WTC11 (cell line): ENCODE measurements around the gene THOC2. TPM values are rescaled to one million over a fixed set of nuclear protein-coding genes. Genes with fewer than 3 reads are reported as not detected.
"Not testable (repeated sequence)": the region's sequence is repeated elsewhere in the genome, so short reads cannot be mapped to it uniquely, and the experiment has no call there.

Experiments
- ATAC-seq: fragments of 200-7000 bp; cut with Tn5 transposase; 2 replicates; pipeline ENCODE4 v1.10.0; 2021; ENCODE audit warnings: mild to moderate bottlenecking, moderate library complexity
- CTCF ChIA-PET: fragments of 300-600 bp; sonication (Branson Sonifier 250); formaldehyde crosslinking; loops from one replicate; lab custom pipeline; 2021; ENCODE audit warnings: antibody characterized with exemption; lab: Charles Lee
- POLR2A ChIA-PET: fragments of 350-600 bp; sonication (Branson Sonifier 250); formaldehyde crosslinking; loops from one replicate; lab custom pipeline; 2021; ENCODE audit warnings: antibody characterized with exemption; lab: Charles Lee
- DNase-seq: peaks from one replicate; pipeline ENCODE4 v3.0.0; 2021; ENCODE audit warnings: low spot score
- H3K27ac Mint-ChIP-seq: 2 replicates; pipeline ENCODE4 v1.8.0; 2021; ENCODE audit warnings: mixed read lengths
- H3K27me3 Mint-ChIP-seq: 2 replicates; pipeline ENCODE4 v1.8.0; 2021; ENCODE audit warnings: low read depth, mild to moderate bottlenecking, moderate library complexity, mixed read lengths
- H3K36me3 Mint-ChIP-seq: 2 replicates; pipeline ENCODE4 v1.8.0; 2021; ENCODE audit warnings: mixed read lengths
- H3K4me1 Mint-ChIP-seq: 2 replicates; pipeline ENCODE4 v1.8.0; 2022; ENCODE audit warnings: mixed read lengths
- H3K4me3 Mint-ChIP-seq: 2 replicates; pipeline ENCODE4 v1.8.0; 2021; ENCODE audit warnings: mild to moderate bottlenecking, moderate library complexity, mixed read lengths
- H3K9me3 Mint-ChIP-seq: 2 replicates; pipeline ENCODE4 v1.8.0; 2021; ENCODE audit warnings: mixed read lengths
- ESRRA ChIP-seq: sonication (generic); formaldehyde crosslinking; IDR thresholded peaks from 2 replicates; pipeline ENCODE4 v1.8.1; 2022; ENCODE audit warnings: mild to moderate bottlenecking, missing genetic modification reagents, borderline replicate concordance
- IRF2 ChIP-seq: sonication (generic); formaldehyde crosslinking; IDR thresholded peaks from 2 replicates; pipeline ENCODE4 v1.8.0; 2022; ENCODE audit warnings: low read depth, missing genetic modification reagents, borderline replicate concordance
- JAZF1 ChIP-seq: fragments of 250-450 bp; sonication (Bioruptor Pico); IDR thresholded peaks from 2 replicates; pipeline ENCODE4 v1.9.0; 2021; ENCODE audit warnings: moderate library complexity, mild to moderate bottlenecking, inconsistent platforms
- KAT7 ChIP-seq: sonication (generic); formaldehyde crosslinking; IDR thresholded peaks from 2 replicates; pipeline ENCODE4 v1.8.1; 2023; ENCODE audit warnings: missing genetic modification reagents, mild to moderate bottlenecking, borderline replicate concordance
- RELA ChIP-seq: sonication (generic); formaldehyde crosslinking; IDR thresholded peaks from 2 replicates; pipeline ENCODE4 v1.8.1; 2022; ENCODE audit warnings: missing genetic modification reagents, mild to moderate bottlenecking, borderline replicate concordance
- SMAD3 ChIP-seq: sonication (generic); formaldehyde crosslinking; IDR thresholded peaks from 2 replicates; pipeline ENCODE4 v1.8.0; 2022; ENCODE audit warnings: missing genetic modification reagents, mild to moderate bottlenecking, borderline replicate concordance
- SMAD4 ChIP-seq: sonication (generic); formaldehyde crosslinking; IDR thresholded peaks from 2 replicates; pipeline ENCODE4 v1.8.0; 2022; ENCODE audit warnings: mild to moderate bottlenecking, missing genetic modification reagents
- SOX15 ChIP-seq: fragments of 250-450 bp; sonication (Bioruptor Pico); IDR thresholded peaks from 2 replicates; pipeline ENCODE4 v1.9.0; 2021; ENCODE audit warnings: mild to moderate bottlenecking
- TEAD4 ChIP-seq: sonication (generic); formaldehyde crosslinking; IDR thresholded peaks from 2 replicates; pipeline ENCODE4 v1.8.0; 2022; ENCODE audit warnings: mild to moderate bottlenecking, missing genetic modification reagents
- ZNF219 ChIP-seq: sonication (generic); formaldehyde crosslinking; IDR thresholded peaks from 2 replicates; pipeline ENCODE4 v1.8.0; 2023; ENCODE audit warnings: missing genetic modification reagents, mild to moderate bottlenecking, borderline replicate concordance
- ZNF232 ChIP-seq: sonication (generic); formaldehyde crosslinking; IDR thresholded peaks from 2 replicates; pipeline ENCODE4 v1.8.0; 2022; ENCODE audit warnings: mild to moderate bottlenecking, missing genetic modification reagents
- ZNF263 ChIP-seq: sonication (generic); formaldehyde crosslinking; IDR thresholded peaks from 2 replicates; pipeline ENCODE4 v1.8.1; 2022; ENCODE audit warnings: low read depth, mild to moderate bottlenecking, moderate library complexity, missing genetic modification reagents
- ZNF416 ChIP-seq: fragments of 250-450 bp; sonication (Bioruptor Pico); IDR thresholded peaks from 2 replicates; pipeline ENCODE4 v1.9.0; 2021; ENCODE audit warnings: mild to moderate bottlenecking, inconsistent platforms
- total RNA-seq: library from RNA; stranded (reverse); gene quantifications from 3 replicates; pipeline ENCODE4 v1.2.3, GENCODE V29; 2021
- TF ChIP-seq, protein P1 (sequence below): fragments of 250-450 bp; sonication (Bioruptor Pico); IDR thresholded peaks from 2 replicates; pipeline ENCODE4 v1.9.0; 2021; ENCODE audit warnings: mild to moderate bottlenecking, borderline replicate concordance
- TF ChIP-seq, protein P2 (sequence below): sonication (generic); formaldehyde crosslinking; IDR thresholded peaks from 2 replicates; pipeline ENCODE4 v1.8.1; 2023; ENCODE audit warnings: mild to moderate bottlenecking, missing genetic modification reagents, moderate library complexity
- TF ChIP-seq, protein P3 (sequence below): sonication (generic); formaldehyde crosslinking; IDR thresholded peaks from 2 replicates; pipeline ENCODE4 v1.8.1; 2023; ENCODE audit warnings: mild to moderate bottlenecking, missing genetic modification reagents, moderate library complexity
- TF ChIP-seq, protein P4 (sequence below): sonication (generic); formaldehyde crosslinking; IDR thresholded peaks from 2 replicates; pipeline ENCODE4 v1.8.0; 2022; ENCODE audit warnings: mild to moderate bottlenecking, missing genetic modification reagents
- TF ChIP-seq, protein P5 (sequence below): sonication (generic); formaldehyde crosslinking; IDR thresholded peaks from 2 replicates; pipeline ENCODE4 v1.8.1; 2023; ENCODE audit warnings: mild to moderate bottlenecking, missing genetic modification reagents
- TF ChIP-seq, protein P6 (sequence below): fragments of 200-600 bp; IDR thresholded peaks from 2 replicates; pipeline ENCODE4 v1.8.0; 2022; ENCODE audit warnings: antibody characterized with exemption
- TF ChIP-seq, protein P7 (sequence below): sonication (generic); formaldehyde crosslinking; IDR thresholded peaks from 2 replicates; pipeline ENCODE4 v1.8.1; 2022; ENCODE audit warnings: low read depth, missing genetic modification reagents, borderline replicate concordance
- TF ChIP-seq, protein P8 (sequence below): fragments of 250-450 bp; sonication (Bioruptor Pico); IDR thresholded peaks from 2 replicates; pipeline ENCODE4 v1.9.0; 2021; ENCODE audit warnings: mild to moderate bottlenecking

Gene THOC2
- total RNA-seq, 1 experiment from 2014 or later, result 66.1 TPM

DNA sequence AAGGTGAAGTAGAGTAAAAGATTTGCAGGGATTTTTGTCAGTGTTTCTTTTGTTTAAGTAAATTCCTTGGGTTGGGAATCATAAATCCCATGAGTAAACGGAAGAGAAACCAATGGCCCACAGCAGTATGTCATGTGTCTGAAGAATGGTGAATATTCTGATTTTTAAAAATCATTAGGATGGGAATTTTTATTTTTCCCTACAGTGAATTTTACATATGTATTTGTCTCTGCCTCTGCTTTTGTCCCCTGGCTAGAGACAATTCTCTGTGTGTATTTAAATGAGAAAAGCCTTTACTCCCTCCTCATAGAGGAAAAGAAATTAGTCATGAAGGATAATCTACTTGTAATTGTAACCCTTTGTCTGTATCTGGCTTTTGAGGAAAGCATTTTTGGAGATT lies 152.1 kb downstream of the THOC2 start (continued):
- TF ChIP-seq, protein P1, sequence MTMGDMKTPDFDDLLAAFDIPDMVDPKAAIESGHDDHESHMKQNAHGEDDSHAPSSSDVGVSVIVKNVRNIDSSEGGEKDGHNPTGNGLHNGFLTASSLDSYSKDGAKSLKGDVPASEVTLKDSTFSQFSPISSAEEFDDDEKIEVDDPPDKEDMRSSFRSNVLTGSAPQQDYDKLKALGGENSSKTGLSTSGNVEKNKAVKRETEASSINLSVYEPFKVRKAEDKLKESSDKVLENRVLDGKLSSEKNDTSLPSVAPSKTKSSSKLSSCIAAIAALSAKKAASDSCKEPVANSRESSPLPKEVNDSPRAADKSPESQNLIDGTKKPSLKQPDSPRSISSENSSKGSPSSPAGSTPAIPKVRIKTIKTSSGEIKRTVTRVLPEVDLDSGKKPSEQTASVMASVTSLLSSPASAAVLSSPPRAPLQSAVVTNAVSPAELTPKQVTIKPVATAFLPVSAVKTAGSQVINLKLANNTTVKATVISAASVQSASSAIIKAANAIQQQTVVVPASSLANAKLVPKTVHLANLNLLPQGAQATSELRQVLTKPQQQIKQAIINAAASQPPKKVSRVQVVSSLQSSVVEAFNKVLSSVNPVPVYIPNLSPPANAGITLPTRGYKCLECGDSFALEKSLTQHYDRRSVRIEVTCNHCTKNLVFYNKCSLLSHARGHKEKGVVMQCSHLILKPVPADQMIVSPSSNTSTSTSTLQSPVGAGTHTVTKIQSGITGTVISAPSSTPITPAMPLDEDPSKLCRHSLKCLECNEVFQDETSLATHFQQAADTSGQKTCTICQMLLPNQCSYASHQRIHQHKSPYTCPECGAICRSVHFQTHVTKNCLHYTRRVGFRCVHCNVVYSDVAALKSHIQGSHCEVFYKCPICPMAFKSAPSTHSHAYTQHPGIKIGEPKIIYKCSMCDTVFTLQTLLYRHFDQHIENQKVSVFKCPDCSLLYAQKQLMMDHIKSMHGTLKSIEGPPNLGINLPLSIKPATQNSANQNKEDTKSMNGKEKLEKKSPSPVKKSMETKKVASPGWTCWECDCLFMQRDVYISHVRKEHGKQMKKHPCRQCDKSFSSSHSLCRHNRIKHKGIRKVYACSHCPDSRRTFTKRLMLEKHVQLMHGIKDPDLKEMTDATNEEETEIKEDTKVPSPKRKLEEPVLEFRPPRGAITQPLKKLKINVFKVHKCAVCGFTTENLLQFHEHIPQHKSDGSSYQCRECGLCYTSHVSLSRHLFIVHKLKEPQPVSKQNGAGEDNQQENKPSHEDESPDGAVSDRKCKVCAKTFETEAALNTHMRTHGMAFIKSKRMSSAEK, result no peak
- TF ChIP-seq ZNF263, result no peak
- TF ChIP-seq, protein P2, sequence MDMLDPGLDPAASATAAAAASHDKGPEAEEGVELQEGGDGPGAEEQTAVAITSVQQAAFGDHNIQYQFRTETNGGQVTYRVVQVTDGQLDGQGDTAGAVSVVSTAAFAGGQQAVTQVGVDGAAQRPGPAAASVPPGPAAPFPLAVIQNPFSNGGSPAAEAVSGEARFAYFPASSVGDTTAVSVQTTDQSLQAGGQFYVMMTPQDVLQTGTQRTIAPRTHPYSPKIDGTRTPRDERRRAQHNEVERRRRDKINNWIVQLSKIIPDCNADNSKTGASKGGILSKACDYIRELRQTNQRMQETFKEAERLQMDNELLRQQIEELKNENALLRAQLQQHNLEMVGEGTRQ (CRISPR knock-in tag), result no peak
- TF ChIP-seq IRF2, result no peak
- TF ChIP-seq ESRRA (CRISPR knock-in tag), result no peak
- TF ChIP-seq TEAD4, result no peak
- no peak for TF ChIP-seq SOX15
- no peak for TF ChIP-seq KAT7 (CRISPR knock-in tag)
- TF ChIP-seq, protein P3, sequence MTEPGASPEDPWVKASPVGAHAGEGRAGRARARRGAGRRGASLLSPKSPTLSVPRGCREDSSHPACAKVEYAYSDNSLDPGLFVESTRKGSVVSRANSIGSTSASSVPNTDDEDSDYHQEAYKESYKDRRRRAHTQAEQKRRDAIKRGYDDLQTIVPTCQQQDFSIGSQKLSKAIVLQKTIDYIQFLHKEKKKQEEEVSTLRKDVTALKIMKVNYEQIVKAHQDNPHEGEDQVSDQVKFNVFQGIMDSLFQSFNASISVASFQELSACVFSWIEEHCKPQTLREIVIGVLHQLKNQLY (CRISPR knock-in tag), result no peak
- TF ChIP-seq SMAD3 (CRISPR knock-in tag), result no peak
- TF ChIP-seq, protein P4, sequence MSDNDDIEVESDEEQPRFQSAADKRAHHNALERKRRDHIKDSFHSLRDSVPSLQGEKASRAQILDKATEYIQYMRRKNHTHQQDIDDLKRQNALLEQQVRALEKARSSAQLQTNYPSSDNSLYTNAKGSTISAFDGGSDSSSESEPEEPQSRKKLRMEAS (CRISPR knock-in tag), result no peak
- TF ChIP-seq RELA (CRISPR knock-in tag), result no peak
- no peak for TF ChIP-seq JAZF1 (CRISPR knock-in tag)
- TF ChIP-seq ZNF232 (CRISPR knock-in tag), result no peak
- TF ChIP-seq, protein P5, sequence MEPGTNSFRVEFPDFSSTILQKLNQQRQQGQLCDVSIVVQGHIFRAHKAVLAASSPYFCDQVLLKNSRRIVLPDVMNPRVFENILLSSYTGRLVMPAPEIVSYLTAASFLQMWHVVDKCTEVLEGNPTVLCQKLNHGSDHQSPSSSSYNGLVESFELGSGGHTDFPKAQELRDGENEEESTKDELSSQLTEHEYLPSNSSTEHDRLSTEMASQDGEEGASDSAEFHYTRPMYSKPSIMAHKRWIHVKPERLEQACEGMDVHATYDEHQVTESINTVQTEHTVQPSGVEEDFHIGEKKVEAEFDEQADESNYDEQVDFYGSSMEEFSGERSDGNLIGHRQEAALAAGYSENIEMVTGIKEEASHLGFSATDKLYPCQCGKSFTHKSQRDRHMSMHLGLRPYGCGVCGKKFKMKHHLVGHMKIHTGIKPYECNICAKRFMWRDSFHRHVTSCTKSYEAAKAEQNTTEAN, result no peak
- TF ChIP-seq ZNF219 (CRISPR knock-in tag), result no peak

DNA sequence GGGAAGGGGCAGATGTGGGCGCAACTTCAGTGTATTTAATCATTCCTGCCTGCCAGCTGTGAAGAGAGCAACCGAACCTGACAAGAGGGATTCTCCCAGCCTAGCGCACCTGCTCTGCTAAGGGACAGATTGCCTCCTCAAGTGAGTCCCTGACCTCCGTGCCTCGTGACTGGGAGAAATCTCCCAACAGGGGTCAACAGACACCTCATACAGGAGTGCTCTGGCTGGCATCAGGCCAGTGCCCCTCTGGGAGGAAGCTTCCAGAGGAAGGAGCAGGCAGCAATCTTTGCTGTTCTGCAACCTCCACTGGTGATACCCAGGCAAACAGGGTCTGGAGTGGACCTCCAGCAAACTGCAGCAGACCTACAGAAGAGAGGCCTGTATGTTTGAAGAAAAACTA lies 158.8 kb downstream of the THOC2 start:
- peaks cover 24% of the 10 kb centered on the region for H3K9me3 Mint-ChIP-seq
- peaks cover 23% of the 10 kb centered on the region for H3K4me1 Mint-ChIP-seq
- H3K4me3 Mint-ChIP-seq, CTCF ChIA-PET, ATAC-seq, H3K27ac Mint-ChIP-seq, DNase-seq, H3K27me3 Mint-ChIP-seq, POLR2A ChIA-PET: not testable (repeated sequence)
- H3K36me3 Mint-ChIP-seq, result peaks cover 14% of the 10 kb centered on the region

DNA sequence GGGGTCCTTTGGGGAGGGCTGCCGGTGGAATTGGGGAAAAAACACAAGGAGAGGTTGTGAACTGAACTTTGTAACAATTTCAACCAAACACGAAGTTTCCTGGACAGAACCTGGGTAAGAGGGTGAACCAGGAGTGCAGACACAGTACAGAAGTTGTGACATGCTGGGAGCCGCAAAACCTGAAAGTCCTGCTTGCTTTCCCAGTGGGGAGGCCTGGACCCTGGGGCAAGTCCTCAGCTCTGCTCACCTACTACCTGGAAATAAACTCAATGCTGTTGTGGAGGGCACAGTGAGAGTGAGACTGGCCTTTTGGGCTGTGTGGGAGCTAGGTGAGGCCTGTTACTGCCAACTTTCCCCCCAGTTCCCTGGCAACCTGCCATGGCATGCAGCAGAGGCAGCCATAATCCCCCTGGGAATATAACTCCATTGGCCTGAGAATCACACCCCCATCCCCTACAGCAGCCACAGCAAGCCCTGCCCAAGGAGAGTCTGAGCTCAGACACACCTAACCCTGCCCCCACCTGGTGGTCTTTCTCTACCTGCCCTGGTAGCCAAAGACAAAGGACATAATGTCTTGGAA lies 162.8 kb downstream of the THOC2 start:
- no peak overlapping the region for H3K4me3 Mint-ChIP-seq
- ATAC-seq, result no peak
- ChIA-PET CTCF (no interaction called here), POLR2A (no interaction called here)
- H3K36me3 Mint-ChIP-seq, result peaks cover 5% of the 10 kb centered on the region; the same call in 1 of the 2 replicates
- H3K27me3 Mint-ChIP-seq, result no peaks in the 10 kb centered on the region; the same call in 1 of the 2 replicates
- H3K4me1 Mint-ChIP-seq, result peaks cover 17% of the 10 kb centered on the region
- DNase-seq, result no peak
- H3K27ac Mint-ChIP-seq, result no peak overlapping the region
- H3K9me3 Mint-ChIP-seq, result peaks cover 11% of the 10 kb centered on the region
- TF ChIP-seq, protein P6, sequence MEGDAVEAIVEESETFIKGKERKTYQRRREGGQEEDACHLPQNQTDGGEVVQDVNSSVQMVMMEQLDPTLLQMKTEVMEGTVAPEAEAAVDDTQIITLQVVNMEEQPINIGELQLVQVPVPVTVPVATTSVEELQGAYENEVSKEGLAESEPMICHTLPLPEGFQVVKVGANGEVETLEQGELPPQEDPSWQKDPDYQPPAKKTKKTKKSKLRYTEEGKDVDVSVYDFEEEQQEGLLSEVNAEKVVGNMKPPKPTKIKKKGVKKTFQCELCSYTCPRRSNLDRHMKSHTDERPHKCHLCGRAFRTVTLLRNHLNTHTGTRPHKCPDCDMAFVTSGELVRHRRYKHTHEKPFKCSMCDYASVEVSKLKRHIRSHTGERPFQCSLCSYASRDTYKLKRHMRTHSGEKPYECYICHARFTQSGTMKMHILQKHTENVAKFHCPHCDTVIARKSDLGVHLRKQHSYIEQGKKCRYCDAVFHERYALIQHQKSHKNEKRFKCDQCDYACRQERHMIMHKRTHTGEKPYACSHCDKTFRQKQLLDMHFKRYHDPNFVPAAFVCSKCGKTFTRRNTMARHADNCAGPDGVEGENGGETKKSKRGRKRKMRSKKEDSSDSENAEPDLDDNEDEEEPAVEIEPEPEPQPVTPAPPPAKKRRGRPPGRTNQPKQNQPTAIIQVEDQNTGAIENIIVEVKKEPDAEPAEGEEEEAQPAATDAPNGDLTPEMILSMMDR, result no peak
- TF ChIP-seq ZNF416 (CRISPR knock-in tag), result no peak
- TF ChIP-seq SMAD4, result no peak
- TF ChIP-seq, protein P7, sequence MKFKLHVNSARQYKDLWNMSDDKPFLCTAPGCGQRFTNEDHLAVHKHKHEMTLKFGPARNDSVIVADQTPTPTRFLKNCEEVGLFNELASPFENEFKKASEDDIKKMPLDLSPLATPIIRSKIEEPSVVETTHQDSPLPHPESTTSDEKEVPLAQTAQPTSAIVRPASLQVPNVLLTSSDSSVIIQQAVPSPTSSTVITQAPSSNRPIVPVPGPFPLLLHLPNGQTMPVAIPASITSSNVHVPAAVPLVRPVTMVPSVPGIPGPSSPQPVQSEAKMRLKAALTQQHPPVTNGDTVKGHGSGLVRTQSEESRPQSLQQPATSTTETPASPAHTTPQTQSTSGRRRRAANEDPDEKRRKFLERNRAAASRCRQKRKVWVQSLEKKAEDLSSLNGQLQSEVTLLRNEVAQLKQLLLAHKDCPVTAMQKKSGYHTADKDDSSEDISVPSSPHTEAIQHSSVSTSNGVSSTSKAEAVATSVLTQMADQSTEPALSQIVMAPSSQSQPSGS, result no peak
- TF ChIP-seq, protein P8, sequence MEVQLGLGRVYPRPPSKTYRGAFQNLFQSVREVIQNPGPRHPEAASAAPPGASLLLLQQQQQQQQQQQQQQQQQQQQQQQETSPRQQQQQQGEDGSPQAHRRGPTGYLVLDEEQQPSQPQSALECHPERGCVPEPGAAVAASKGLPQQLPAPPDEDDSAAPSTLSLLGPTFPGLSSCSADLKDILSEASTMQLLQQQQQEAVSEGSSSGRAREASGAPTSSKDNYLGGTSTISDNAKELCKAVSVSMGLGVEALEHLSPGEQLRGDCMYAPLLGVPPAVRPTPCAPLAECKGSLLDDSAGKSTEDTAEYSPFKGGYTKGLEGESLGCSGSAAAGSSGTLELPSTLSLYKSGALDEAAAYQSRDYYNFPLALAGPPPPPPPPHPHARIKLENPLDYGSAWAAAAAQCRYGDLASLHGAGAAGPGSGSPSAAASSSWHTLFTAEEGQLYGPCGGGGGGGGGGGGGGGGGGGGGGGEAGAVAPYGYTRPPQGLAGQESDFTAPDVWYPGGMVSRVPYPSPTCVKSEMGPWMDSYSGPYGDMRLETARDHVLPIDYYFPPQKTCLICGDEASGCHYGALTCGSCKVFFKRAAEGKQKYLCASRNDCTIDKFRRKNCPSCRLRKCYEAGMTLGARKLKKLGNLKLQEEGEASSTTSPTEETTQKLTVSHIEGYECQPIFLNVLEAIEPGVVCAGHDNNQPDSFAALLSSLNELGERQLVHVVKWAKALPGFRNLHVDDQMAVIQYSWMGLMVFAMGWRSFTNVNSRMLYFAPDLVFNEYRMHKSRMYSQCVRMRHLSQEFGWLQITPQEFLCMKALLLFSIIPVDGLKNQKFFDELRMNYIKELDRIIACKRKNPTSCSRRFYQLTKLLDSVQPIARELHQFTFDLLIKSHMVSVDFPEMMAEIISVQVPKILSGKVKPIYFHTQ, result no peak
